T-helper 1 cell treated with Interleukin-12 subunit alpha and Interleukin-12 subunit beta and Interleukin-4 antibody, amounts not matched to agents 30 ng/mL and 1 ng/mL, for 36 hours (primary cell): Measurements from ENCODE around the gene TNFAIP1. TPM values are rescaled to one million over a fixed set of nuclear protein-coding genes. Genes with fewer than 3 reads are reported as not detected.
"Not testable (repeated sequence)": the region's sequence is repeated elsewhere in the genome, so short reads cannot be mapped to it uniquely, and the experiment has no call there.

Experiments used
- intact Hi-C: fragments of 100-400 bp; cut with micrococcal nuclease; formaldehyde crosslinking; loops from one replicate; pipeline ENCODE4 v1.15.1; 2024
- total RNA-seq: library from RNA; stranded (reverse); gene quantifications from 2 replicates; pipeline ENCODE4 v1.2.3, GENCODE V29; 2022

Gene TNFAIP1, protein sequence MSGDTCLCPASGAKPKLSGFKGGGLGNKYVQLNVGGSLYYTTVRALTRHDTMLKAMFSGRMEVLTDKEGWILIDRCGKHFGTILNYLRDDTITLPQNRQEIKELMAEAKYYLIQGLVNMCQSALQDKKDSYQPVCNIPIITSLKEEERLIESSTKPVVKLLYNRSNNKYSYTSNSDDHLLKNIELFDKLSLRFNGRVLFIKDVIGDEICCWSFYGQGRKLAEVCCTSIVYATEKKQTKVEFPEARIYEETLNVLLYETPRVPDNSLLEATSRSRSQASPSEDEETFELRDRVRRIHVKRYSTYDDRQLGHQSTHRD
- total RNA-seq = 26.9 and 32.4 TPM in 2 replicates

GRCh38 chr17:28335201-28335958, at the start of gene TNFAIP1, which contains the start of gene IFT20:
TNFAIP1 (plus strand) TSS chr17:28335761; CDS start chr17:28339522, 3,761 bp downstream.
IFT20 (minus strand) TSS chr17:28335472; CDS start chr17:28331985, 3,487 bp downstream.
- intact Hi-C loops = loop anchor here (1.0 to 10.0 kb wide), 14 partner anchors 16 to 1041 kb away; partner anchors contain the start of genes BLTP2, NUFIP2, POLDIP2 and PROCA1

- intact Hi-C loops = no loop called here
These were observed 49.6 kb upstream of the TNFAIP1 start for GRCh38 chr17:28285965-28286364.

DNA sequence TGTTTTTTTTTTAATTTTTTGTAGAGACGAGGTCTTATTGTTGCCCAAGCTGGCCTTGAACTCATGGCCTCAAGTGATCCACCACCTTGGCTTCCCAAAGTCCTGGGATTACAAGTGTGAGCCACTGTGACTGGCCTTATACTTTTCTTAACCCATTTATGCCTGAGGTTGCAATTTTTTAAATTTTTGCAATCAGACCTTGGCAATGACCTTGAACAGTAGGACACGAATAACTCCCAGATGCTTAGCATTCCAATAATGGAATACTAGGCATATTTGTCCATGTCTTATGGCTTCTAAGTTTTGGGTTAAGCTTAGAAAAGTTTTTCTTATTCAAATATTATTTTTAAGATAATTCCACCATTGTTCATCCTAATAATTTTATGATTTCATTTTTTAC, 44.9 kb upstream of the TNFAIP1 start:
- intact Hi-C loops = no loop called here

GRCh38 chr17:28291780-28292330, 43.7 kb upstream of the TNFAIP1 start:
- intact Hi-C loops = no loop called here

GRCh38 chr17:28292878-28293277, 42.7 kb upstream of the TNFAIP1 start:
- intact Hi-C loops = not testable (repeated sequence)

GRCh38 chr17:28293994-28294393, 41.6 kb upstream of the TNFAIP1 start:
- intact Hi-C loops = no loop called here

- intact Hi-C loops = no loop called here
These were observed 39.6 kb upstream of the TNFAIP1 start for GRCh38 chr17:28295677-28296578.

- intact Hi-C loops = no loop called here
These were observed 37.1 kb upstream of the TNFAIP1 start for GRCh38 chr17:28298449-28298848.

GRCh38 chr17:28306954-28307401, 28.6 kb upstream of the TNFAIP1 start:
- intact Hi-C loops = no loop called here

GRCh38 chr17:28313841-28314240, 21.7 kb upstream of the TNFAIP1 start:
- intact Hi-C loops = no loop called here

GRCh38 chr17:28315846-28316705, 19.5 kb upstream of the TNFAIP1 start:
- intact Hi-C loops = loop anchor here (5.0 kb wide), 1 partner anchor 236 kb away; the partner anchor contains the start of gene UNC119

- intact Hi-C loops = loop anchor here (5.0 kb wide), 1 partner anchor 235 kb away; the partner anchor contains the start of gene UNC119
These were observed 18.2 kb upstream of the TNFAIP1 start for GRCh38 chr17:28317099-28317965.

- intact Hi-C loops = loop anchor here (1.0 to 5.0 kb wide), 5 partner anchors 91 to 509 kb away; partner anchors contain the start of genes LYRM9 and UNC119
These were observed 17.4 kb upstream of the TNFAIP1 start for GRCh38 chr17:28317966-28318758.

GRCh38 chr17:28318759-28319597, 16.6 kb upstream of the TNFAIP1 start, which contains the start of gene TMEM97:
TMEM97 (plus strand) TSS chr17:28319200; CDS start chr17:28319240, 40 bp downstream.
- intact Hi-C loops = loop anchor here (1.0 to 5.0 kb wide), 10 partner anchors 16 to 510 kb away; partner anchors contain the start of genes IFT20, LYRM9, POLDIP2 and SARM1

DNA sequence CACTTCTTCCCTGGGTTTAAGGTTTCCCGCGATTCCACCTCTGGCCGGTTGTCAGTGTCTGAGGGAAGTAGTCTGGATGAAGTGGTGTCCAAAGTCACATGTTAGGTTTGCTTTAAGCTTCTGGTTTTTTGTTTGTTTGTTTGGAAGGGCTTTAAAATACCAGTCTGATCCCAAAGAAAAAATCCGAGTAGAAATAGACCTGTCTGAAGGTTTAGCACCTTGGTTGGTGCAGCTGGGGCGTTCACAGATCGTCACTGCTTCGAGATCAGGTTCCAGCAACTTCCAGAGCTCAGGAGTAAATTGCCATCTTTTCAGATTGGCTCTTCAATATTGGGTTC, 16.0 kb upstream of the TNFAIP1 start:
- intact Hi-C loops = loop anchor here (1.0 to 5.0 kb wide), 8 partner anchors 16 to 511 kb away; partner anchors contain the start of genes IFT20, POLDIP2, SARM1 and SPAG5

DNA sequence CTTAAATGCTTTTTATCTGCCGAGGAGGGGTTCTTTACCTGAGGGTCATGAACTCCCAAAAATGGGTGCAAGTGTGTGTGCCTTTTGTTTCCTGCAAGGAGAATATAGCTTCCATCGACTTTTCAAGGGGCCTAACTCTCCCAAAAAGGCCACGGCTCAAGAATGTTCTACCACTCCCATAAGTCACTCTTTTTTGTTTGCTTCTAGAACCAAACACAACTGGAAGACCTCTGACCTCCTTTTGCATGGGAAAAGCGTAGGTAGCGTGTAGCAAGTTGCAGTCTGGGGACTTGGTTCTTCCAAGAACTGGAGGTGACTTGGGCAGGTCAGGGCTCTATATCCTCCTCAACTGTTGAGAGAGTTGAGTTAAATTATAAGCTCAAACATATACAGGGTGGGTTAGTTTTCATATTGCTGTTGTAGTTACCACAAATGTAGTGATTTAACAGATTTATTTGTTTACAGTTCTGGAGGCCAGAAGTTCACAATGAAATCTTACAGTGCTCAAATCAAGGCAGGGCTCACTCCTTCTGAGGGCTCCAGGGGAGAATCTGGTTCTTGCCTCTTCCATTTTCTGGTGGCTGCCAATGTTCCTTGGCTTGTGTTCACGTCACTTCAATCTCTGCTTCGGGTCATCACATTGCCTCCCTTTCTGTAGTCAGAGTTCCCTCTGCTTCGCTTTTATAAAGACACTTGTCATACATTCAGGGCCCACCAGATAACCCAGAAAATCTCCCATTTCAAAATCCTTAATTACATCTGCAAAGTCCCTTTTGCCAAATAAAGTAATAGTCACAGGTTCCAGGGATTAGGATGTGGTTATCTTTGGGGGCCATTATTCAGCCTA, 15.1 kb upstream of the TNFAIP1 start:
- intact Hi-C loops = no loop called here
